PC-3 (cell line): Measurements from ENCODE around the gene MYH10. TPM values are rescaled to one million over a fixed set of nuclear protein-coding genes. Genes with fewer than 3 reads are reported as not detected.
A peak's percentile ranks its signal among the peaks of the same experiment; 100 is the strongest.

Experiments
- ATAC-seq: fragments of 200-7000 bp; cut with Tn5 transposase; 2 replicates; pipeline ENCODE4 v1.9.1; 2020; ENCODE audit warnings: mild to moderate bottlenecking, moderate library complexity
- Bru-seq: library from RNA; stranded (reverse); fragments of 400-500 nt; gene quantifications from one replicate; lab custom pipeline; 2021; lab: Mats Ljungman, UMichigan
- BruChase-seq, 2 experiments: library from RNA; stranded (reverse); fragments of 400-500 nt; gene quantifications; one replicate each; lab custom pipeline; 2021; lab: Mats Ljungman, UMichigan
- BruUV-seq: library from RNA; stranded (reverse); fragments of 400-500 nt; replicated peaks from 2 replicates; lab custom pipeline; 2021; lab: Mats Ljungman, UMichigan
- CTCF ChIA-PET: fragments of 300-600 bp; sonication (Branson Sonifier 250); formaldehyde crosslinking; loops from one replicate; lab custom pipeline; 2022; ENCODE audit warnings: antibody characterized with exemption; lab: Charles Lee
- POLR2A ChIA-PET: fragments of 300-600 bp; sonication (Branson Sonifier 250); formaldehyde crosslinking; loops from one replicate; lab custom pipeline; 2022; ENCODE audit warnings: antibody characterized with exemption; ENCODE audit not compliant: unreplicated experiment; lab: Charles Lee
- DNase-seq: peaks from one replicate; pipeline ENCODE4 v3.0.0-alpha.2; 2015
- H2AFZ ChIP-seq: fragments of 300-600 bp; sonication (generic); 2 replicates; pipeline ENCODE4 v1.6.0; 2016; ENCODE audit warnings: antibody characterized with exemption, low read length
- H3F3A ChIP-seq: fragments of 300-600 bp; sonication (generic); one replicate; pipeline ENCODE4 v1.6.0; 2017; ENCODE audit warnings: antibody characterized with exemption, low read length, control low read depth, mild to moderate bottlenecking; ENCODE audit not compliant: unreplicated experiment
- H3K27ac ChIP-seq: fragments of 300-600 bp; sonication (generic); 2 replicates; pipeline ENCODE4 v1.5.1; 2016; ENCODE audit warnings: mild to moderate bottlenecking, low read length
- H3K27me3 ChIP-seq: fragments of 300-600 bp; sonication (generic); 2 replicates; pipeline ENCODE4 v1.6.1; 2016; ENCODE audit warnings: low read length, mixed read lengths
- H3K36me3 ChIP-seq: fragments of 300-600 bp; sonication (generic); 2 replicates; pipeline ENCODE4 v1.6.1; 2016; ENCODE audit warnings: low read depth, mixed run types, low read length, mixed read lengths
- H3K4me1 ChIP-seq: fragments of 300-600 bp; sonication (generic); 2 replicates; pipeline ENCODE4 v1.5.1; 2016; ENCODE audit warnings: low read length; ENCODE audit not compliant: insufficient read depth
- H3K4me2 ChIP-seq: fragments of 300-600 bp; sonication (generic); 2 replicates; pipeline ENCODE4 v1.6.0; 2016; ENCODE audit warnings: low read length
- H3K4me3 ChIP-seq: fragments of 300-600 bp; sonication (generic); 2 replicates; pipeline ENCODE4 v1.5.1; 2016; ENCODE audit warnings: mild to moderate bottlenecking, low read length, mixed read lengths
- H3K79me2 ChIP-seq: fragments of 300-600 bp; sonication (generic); 2 replicates; pipeline ENCODE4 v1.6.1; 2017; ENCODE audit warnings: low read length, mixed read lengths
- H3K9ac ChIP-seq: fragments of 300-600 bp; sonication (generic); 2 replicates; pipeline ENCODE4 v1.6.0; 2016; ENCODE audit warnings: mild to moderate bottlenecking, low read length
- H3K9me2 ChIP-seq: fragments of 300-600 bp; sonication (generic); replicated peaks from 2 replicates; pipeline ENCODE4 v1.6.1; 2016; ENCODE audit warnings: mixed run types, low read length, mixed read lengths
- H3K9me3 ChIP-seq: fragments of 300-600 bp; sonication (generic); 2 replicates; pipeline ENCODE4 v1.6.1; 2016; ENCODE audit warnings: low read length, mixed read lengths
- H4K20me1 ChIP-seq: fragments of 300-600 bp; sonication (generic); 2 replicates; pipeline ENCODE4 v1.6.1; 2016; ENCODE audit warnings: low read length, mixed read lengths
- CTCF ChIP-seq: fragments of 300-600 bp; sonication (generic); conservative IDR thresholded peaks from 2 replicates; pipeline ENCODE4 v1.5.1; 2017; ENCODE audit warnings: antibody characterized with exemption, low read depth, mild to moderate bottlenecking, low read length
- EZH2 ChIP-seq: fragments of 300-600 bp; sonication (generic); IDR thresholded peaks from one replicate; pipeline ENCODE4 v1.6.1; 2017; ENCODE audit warnings: antibody characterized with exemption, mild to moderate bottlenecking, low read length; ENCODE audit not compliant: unreplicated experiment
- EZH2phosphoT487 ChIP-seq: fragments of 300-600 bp; sonication (generic); IDR thresholded peaks from 2 replicates; pipeline ENCODE4 v1.6.1; 2018; ENCODE audit warnings: mild to moderate bottlenecking, antibody characterized with exemption, low read length, borderline replicate concordance
- intact Hi-C: fragments of 100-400 bp; cut with micrococcal nuclease; formaldehyde crosslinking; loops from 2 replicates; pipeline ENCODE4 v1.9.0; 2023
- long read RNA-seq: library from polyadenylated mRNA; unstranded; transcript quantifications from one replicate; pipeline ENCODE4 v2.0.0, GENCODE V29; 2021; ENCODE audit not compliant: unreplicated experiment
- total RNA-seq: library from RNA; depleted of rRNA; stranded (reverse); fragments of >200 nt; gene quantifications from 2 replicates; pipeline ENCODE4 v1.2.3, GENCODE V29; 2014; rRNA removed

Gene MYH10
- total RNA-seq (32.7 and 44.6 TPM in 2 replicates), Bru-seq, nascent RNA (percentile 53 among the genes with signal in this experiment), BruChase-seq, experiment 1, labeled RNA remaining after a 6-hour chase (percentile 52 among the genes with signal in this experiment), BruChase-seq, experiment 2, labeled RNA remaining after a 2-hour chase (percentile 46 among the genes with signal in this experiment)
- long read RNA-seq, full-length matches to known transcripts: 3 of 31 reads
- long read RNA-seq, partial matches to known transcripts: 21 of 31 reads
- long read RNA-seq, other reads (novel, unspliced or antisense): 7 of 31 reads

- ATAC-seq: no peak
- Histone ChIP-seq H3K4me3 (peak within 1 kb of the TSS; percentile 91), H3K27me3 (no peaks in the 10 kb centered on the region), H4K20me1 (no peaks in the 10 kb centered on the region), H3K79me2 (peaks cover 29% of the 10 kb centered on the region), H3K4me2 (peak within 1 kb of the TSS; percentile 97), H3K9me2 (no peaks in the 10 kb centered on the region), H3F3A (no peaks in the 10 kb centered on the region), H3K9ac (peak within 1 kb of the TSS; percentile 80), H2AFZ (peak within 1 kb of the TSS; percentile 98), H3K36me3 (no peaks in the 10 kb centered on the region), H3K9me3 (no peaks in the 10 kb centered on the region), H3K27ac (peak within 1 kb of the TSS; percentile 54), H3K4me1 (peaks cover 11% of the 10 kb centered on the region)
- BruUV-seq: no TSS peak
- intact Hi-C loops: loop anchor here (10.0 kb wide), 1 partner anchor 56 kb away; no protein-coding TSS in a partner anchor
- ChIA-PET POLR2A (no interaction called here), CTCF (interaction anchor here (1.0 to 1.1 kb wide), 2 partner anchors 28 to 116 kb away, joined by 3 to 11 read pairs; no protein-coding TSS in a partner anchor)
- no peak for DNase-seq
- no peak for TF ChIP-seq EZH2phosphoT487
- no peak for TF ChIP-seq EZH2
- TF ChIP-seq CTCF: no peak
Measured at GRCh38 chr17:8630227-8630801, at the start of gene MYH10. MYH10 (minus strand) TSS chr17:8630725; CDS start chr17:8623246, 7,479 bp downstream.

GRCh38 chr17:8679126-8679525 is 48.6 kb upstream of the MYH10 start:
- H3K27ac ChIP-seq: no peak overlapping the region
- H3K4me3 ChIP-seq: no peak overlapping the region
- H3K36me3 ChIP-seq: no peaks in the 10 kb centered on the region
- no peak overlapping the region for H2AFZ ChIP-seq
- H3K27me3 ChIP-seq: no peaks in the 10 kb centered on the region
- H4K20me1 ChIP-seq: no peaks in the 10 kb centered on the region
- POLR2A ChIA-PET: no interaction called here
- no peak for DNase-seq
- no peaks in the 10 kb centered on the region for H3F3A ChIP-seq
- ATAC-seq: no peak
- intact Hi-C loops: no loop called here
- CTCF ChIA-PET: no interaction called here
- no peaks in the 10 kb centered on the region for H3K9me2 ChIP-seq
- no peak overlapping the region for H3K9ac ChIP-seq
- TF ChIP-seq EZH2 (no peak), EZH2phosphoT487 (no peak), CTCF (no peak)
- no peaks in the 10 kb centered on the region for H3K79me2 ChIP-seq
- no peaks in the 10 kb centered on the region for H3K4me1 ChIP-seq
- no TSS peak for BruUV-seq
- H3K4me2 ChIP-seq: no peak overlapping the region
- no peaks in the 10 kb centered on the region for H3K9me3 ChIP-seq

- TF ChIP-seq EZH2 (no peak), CTCF (no peak), EZH2phosphoT487 (no peak)
- Histone ChIP-seq H3F3A (no peaks in the 10 kb centered on the region), H3K4me3 (no peak overlapping the region), H3K4me2 (no peak overlapping the region), H3K9ac (no peak overlapping the region), H3K4me1 (no peaks in the 10 kb centered on the region), H3K27ac (no peak overlapping the region), H3K9me2 (no peaks in the 10 kb centered on the region), H3K79me2 (no peaks in the 10 kb centered on the region), H4K20me1 (no peaks in the 10 kb centered on the region), H3K9me3 (no peaks in the 10 kb centered on the region), H3K27me3 (no peaks in the 10 kb centered on the region), H2AFZ (no peak overlapping the region), H3K36me3 (no peaks in the 10 kb centered on the region)
- POLR2A ChIA-PET: no interaction called here
- no peak for ATAC-seq
- BruUV-seq: no TSS peak
- no peak for DNase-seq
- intact Hi-C loops: no loop called here
- CTCF ChIA-PET: no interaction called here
Measured at GRCh38 chr17:8675306-8675705, 44.8 kb upstream of the MYH10 start.
